ENCODE data around the gene WAPL.
"Not testable (repeated sequence)": the region's sequence is repeated elsewhere in the genome, so short reads cannot be mapped to it uniquely, and the experiment has no call there.

WAPL gene

DNA sequence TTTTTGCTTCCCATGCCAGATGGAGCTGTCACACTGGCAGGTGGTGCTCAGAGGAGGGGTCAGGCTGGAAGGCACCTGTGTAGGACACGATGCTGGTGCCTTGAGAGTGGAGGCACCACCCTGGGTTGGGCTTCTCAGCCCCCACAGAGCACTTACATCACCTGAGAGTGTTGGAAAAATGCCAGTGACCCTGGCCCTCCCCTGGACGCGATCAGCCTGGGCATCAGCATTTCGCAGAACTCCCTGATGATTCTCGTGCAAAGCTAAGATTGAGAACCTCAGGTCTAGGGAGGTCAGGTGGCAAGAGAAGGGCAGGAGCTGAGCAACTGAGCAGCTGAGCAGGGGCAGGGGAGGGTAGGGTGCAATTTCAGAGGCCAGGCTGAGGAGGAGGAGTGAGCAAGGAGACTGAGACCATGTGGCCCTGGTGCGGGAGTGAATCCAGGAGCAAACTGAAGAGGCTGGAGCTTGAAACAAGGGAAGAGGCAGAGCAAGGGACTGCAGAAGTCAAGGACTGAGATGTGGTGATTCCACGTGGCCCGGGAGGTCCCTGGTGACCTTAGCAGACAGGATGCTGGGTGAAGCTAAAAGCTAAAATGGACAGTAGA, 130.3 kb downstream of the WAPL start:
- no peak for DNase-seq (ENCODE audit: extremely low read depth in 1 of 2, low read depth in 1 of 2)

DNA sequence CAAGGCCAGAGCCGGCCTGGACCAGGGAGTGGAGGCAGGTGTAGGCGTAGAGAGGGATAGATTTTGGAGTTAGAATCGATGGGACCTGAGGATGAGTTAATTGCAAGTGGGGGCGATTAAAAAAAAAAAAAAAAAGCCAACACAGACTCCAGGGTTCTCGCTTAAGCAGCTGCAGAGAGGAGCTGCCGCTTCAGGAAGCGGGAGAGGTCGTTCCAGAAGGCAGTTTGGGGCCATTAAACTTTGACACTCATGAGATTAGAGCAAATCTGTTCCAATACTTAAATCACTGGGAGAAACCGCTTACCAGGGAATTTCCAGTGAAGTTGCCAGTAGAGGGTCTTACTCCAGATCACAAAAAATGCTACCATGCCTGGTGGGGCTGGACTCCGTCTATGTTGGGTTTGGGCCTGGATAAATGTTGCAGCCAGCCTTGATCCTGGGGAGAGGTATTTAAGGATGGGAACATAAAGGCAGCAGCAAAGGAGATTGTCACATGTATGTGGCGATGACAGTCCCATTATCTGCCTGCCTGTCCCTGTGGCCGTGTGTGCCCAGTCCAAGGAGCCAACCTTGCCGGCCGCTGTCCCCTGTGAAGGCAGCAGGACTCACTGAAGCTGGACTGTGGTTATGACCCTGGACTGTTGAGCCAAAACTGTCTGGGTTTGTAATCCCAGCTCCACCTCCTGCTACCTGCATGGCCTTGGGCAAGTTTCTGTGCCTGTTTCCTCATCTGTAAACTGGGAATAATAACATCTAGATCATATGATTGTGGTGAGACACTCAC, 131.1 kb downstream of the WAPL start:
- DNase-seq (ENCODE audit: extremely low read depth in 1 of 2, low read depth in 1 of 2), result no peak

DNA sequence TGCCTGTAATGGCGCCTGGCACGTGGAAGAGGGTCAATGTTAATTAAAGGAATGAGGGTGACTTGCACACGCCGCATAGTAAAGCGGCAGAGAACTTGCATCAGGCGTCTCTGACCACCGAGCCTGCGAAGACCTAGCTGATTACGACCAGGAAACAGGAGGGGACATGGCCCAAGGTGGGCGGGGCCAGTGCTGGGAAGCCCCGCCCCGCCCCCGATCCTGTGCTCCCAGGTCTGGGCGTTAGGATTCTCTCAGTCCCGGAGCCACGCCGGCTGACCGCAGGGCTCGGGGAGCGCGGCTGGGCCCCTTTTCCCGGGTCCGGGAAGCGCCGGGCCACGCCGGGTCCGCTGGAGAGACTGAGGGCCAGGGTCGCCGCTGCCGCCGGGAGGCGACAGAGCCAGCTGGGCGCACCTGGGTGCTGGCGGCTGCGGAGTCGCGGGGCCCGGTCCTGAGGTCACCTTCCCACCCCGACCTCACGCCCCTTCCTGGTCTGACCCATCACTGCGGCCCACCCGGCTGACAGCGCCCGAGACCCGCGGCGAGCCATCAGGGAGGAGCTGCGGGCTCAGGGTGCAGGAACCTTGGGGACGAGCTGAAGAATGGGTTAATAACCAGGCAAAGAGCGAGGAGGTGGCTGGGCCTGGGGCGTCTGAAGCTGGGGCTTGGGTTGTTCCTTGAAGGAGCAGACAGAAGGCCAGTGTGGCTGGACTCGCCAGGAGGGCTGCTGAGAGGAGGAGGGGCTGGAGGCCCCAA, 132.0 kb downstream of the WAPL start:
- no peak for DNase-seq (ENCODE audit: extremely low read depth in 1 of 2, low read depth in 1 of 2)

DNA sequence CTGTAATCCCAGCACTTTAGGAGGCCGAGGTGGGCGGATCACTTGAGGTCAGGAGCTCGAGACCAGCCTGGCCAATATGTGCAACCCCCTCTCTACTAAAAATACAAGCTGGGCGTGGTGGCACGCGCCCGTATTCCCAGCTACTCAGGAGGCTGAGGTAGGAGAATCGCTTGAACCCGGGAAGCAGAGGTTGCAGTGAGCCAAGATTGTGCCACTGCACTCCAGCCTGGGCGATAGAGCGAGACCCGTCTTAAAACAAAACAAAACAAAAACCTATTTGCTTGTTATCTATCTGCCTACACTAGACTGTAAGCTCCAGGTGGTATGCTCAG, 132.5 kb downstream of the WAPL start:
- not testable (repeated sequence) for DNase-seq (ENCODE audit: extremely low read depth in 1 of 2, low read depth in 1 of 2)

DNA sequence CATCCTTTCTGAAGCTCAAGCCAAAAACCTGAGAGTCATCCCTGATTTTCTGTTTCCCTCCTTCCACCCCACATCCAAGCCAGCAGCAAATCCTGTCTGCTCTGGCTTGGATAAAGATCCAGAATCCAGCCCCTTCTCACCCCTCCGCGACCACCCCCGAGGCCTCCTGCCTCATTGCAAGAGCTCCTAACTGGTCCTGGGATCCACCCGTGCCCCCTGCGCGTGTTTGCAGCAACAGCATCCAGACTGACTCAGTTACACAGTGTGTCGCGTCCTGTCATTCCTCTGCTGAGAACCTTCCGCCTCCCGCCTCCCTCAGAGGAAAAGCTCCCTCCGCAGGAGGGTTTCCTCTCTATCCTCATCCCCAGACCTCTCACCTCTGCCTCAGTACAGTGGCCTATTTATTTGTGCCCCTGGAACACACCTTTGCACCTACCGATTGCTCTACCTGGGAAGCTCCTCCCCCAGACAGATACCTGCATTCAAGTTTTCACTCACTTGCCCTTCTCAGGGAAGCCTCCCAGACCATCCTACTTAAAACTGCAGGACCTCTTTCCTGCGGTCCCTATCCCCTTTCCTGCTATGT, 133.4 kb downstream of the WAPL start:
- DNase-seq (ENCODE audit: extremely low read depth in 1 of 2, low read depth in 1 of 2), result no peak

DNA sequence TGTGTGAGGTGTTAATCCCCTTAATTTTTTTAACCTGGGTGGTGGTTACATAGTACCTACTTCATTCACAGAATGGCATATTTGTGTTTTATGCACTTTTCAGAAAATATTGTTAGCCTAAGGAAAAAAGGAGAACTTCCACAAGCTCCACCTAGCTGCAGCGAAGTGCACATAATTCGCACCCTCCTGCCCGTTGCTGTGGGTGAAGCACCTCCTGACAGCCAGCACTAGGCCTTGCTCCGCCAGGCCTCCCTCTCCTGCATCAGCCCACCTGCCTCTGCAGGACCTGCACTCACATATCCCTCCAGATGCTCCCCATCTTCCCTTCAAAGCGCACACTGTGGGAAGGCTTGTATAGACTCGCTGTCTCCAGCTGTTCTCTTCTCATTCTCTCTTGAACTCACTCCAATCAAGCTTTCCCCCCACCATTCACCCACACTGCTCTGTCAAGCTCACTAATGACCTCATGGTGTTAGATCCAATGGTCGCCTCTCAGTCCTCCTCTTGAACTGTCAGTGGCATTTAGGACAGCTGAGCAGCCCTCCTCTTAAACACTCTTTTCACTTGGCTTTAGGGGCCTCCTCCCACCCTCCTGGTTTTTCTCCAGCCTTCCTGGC, 134.3 kb downstream of the WAPL start:
- no peak for DNase-seq (ENCODE audit: extremely low read depth in 1 of 2, low read depth in 1 of 2)

DNA sequence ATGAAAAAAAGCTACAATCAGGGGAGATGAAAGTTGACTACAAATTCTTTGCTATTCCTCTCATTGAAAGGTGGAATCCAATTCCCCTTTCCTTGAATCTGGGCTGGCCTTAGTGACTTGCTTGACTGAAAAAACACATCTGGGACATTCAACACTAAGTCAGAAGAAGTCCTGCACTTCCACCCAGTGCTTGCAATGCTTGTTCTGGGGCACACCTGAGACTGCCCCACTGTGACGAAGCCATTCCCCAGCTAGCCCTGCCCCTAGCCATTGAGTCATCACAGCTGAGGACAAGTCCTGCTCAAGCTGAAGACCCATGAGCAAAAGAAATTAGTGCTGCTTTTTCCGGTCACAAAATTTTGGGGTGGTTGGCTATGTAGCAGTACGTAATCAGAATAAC, 135.8 kb downstream of the WAPL start:
- no peak for DNase-seq (ENCODE audit: extremely low read depth in 1 of 2, low read depth in 1 of 2)

All from activated CD8-positive, alpha-beta memory T cell treated with anti-CD3 and anti-CD28 coated beads for 1 hour (primary cell).